WTC11 (cell line): ENCODE results near the gene UBAC2. TPM values are rescaled to one million over a fixed set of nuclear protein-coding genes. Genes with fewer than 3 reads are reported as not detected.

ENCODE experiments used
- ATAC-seq: fragments of 200-7000 bp; cut with Tn5 transposase; 2 replicates; pipeline ENCODE4 v1.10.0; 2021; ENCODE audit warnings: mild to moderate bottlenecking, moderate library complexity
- CTCF ChIA-PET: fragments of 300-600 bp; sonication (Branson Sonifier 250); formaldehyde crosslinking; loops from one replicate; lab custom pipeline; 2021; ENCODE audit warnings: antibody characterized with exemption; lab: Charles Lee
- POLR2A ChIA-PET: fragments of 350-600 bp; sonication (Branson Sonifier 250); formaldehyde crosslinking; loops from one replicate; lab custom pipeline; 2021; ENCODE audit warnings: antibody characterized with exemption; lab: Charles Lee
- DNase-seq: peaks from one replicate; pipeline ENCODE4 v3.0.0; 2021; ENCODE audit warnings: low spot score
- H3K27ac Mint-ChIP-seq: 2 replicates; pipeline ENCODE4 v1.8.0; 2021; ENCODE audit warnings: mixed read lengths
- H3K27me3 Mint-ChIP-seq: 2 replicates; pipeline ENCODE4 v1.8.0; 2021; ENCODE audit warnings: low read depth, mild to moderate bottlenecking, moderate library complexity, mixed read lengths
- H3K36me3 Mint-ChIP-seq: 2 replicates; pipeline ENCODE4 v1.8.0; 2021; ENCODE audit warnings: mixed read lengths
- H3K4me1 Mint-ChIP-seq: 2 replicates; pipeline ENCODE4 v1.8.0; 2022; ENCODE audit warnings: mixed read lengths
- H3K4me3 Mint-ChIP-seq: 2 replicates; pipeline ENCODE4 v1.8.0; 2021; ENCODE audit warnings: mild to moderate bottlenecking, moderate library complexity, mixed read lengths
- H3K9me3 Mint-ChIP-seq: 2 replicates; pipeline ENCODE4 v1.8.0; 2021; ENCODE audit warnings: mixed read lengths
- AR ChIP-seq: fragments of 250-450 bp; sonication (Bioruptor Pico); IDR thresholded peaks from 2 replicates; pipeline ENCODE4 v1.9.0; 2021; ENCODE audit warnings: mild to moderate bottlenecking
- CBFB ChIP-seq: sonication (generic); formaldehyde crosslinking; IDR thresholded peaks from 2 replicates; pipeline ENCODE4 v1.8.1; 2022; ENCODE audit warnings: mild to moderate bottlenecking, low read depth, missing genetic modification reagents
- FOXJ3 ChIP-seq: sonication (generic); formaldehyde crosslinking; IDR thresholded peaks from 2 replicates; pipeline ENCODE4 v1.9.0; 2021; ENCODE audit warnings: missing genetic modification reagents, mild to moderate bottlenecking, borderline replicate concordance
- NR1H2 ChIP-seq: sonication (generic); formaldehyde crosslinking; IDR thresholded peaks from 2 replicates; pipeline ENCODE4 v1.9.0; 2021; ENCODE audit warnings: mild to moderate bottlenecking, moderate library complexity, missing genetic modification reagents
- RELA ChIP-seq: sonication (generic); formaldehyde crosslinking; IDR thresholded peaks from 2 replicates; pipeline ENCODE4 v1.8.1; 2022; ENCODE audit warnings: missing genetic modification reagents, mild to moderate bottlenecking, borderline replicate concordance
- RORB ChIP-seq: fragments of 250-450 bp; sonication (Bioruptor Pico); IDR thresholded peaks from 2 replicates; pipeline ENCODE4 v1.9.0; 2021; ENCODE audit warnings: mild to moderate bottlenecking
- SOX15 ChIP-seq: fragments of 250-450 bp; sonication (Bioruptor Pico); IDR thresholded peaks from 2 replicates; pipeline ENCODE4 v1.9.0; 2021; ENCODE audit warnings: mild to moderate bottlenecking
- TEAD4 ChIP-seq: sonication (generic); formaldehyde crosslinking; IDR thresholded peaks from 2 replicates; pipeline ENCODE4 v1.8.0; 2022; ENCODE audit warnings: mild to moderate bottlenecking, missing genetic modification reagents
- TP53 ChIP-seq: sonication (generic); formaldehyde crosslinking; IDR thresholded peaks from 2 replicates; pipeline ENCODE4 v1.8.1; 2023; ENCODE audit warnings: mild to moderate bottlenecking, missing genetic modification reagents
- ZBTB43 ChIP-seq: sonication (generic); formaldehyde crosslinking; IDR thresholded peaks from 2 replicates; pipeline ENCODE4 v1.8.1; 2023; ENCODE audit warnings: mild to moderate bottlenecking, missing genetic modification reagents
- ZNF219 ChIP-seq: sonication (generic); formaldehyde crosslinking; IDR thresholded peaks from 2 replicates; pipeline ENCODE4 v1.8.0; 2023; ENCODE audit warnings: missing genetic modification reagents, mild to moderate bottlenecking, borderline replicate concordance
- ZNF281 ChIP-seq: sonication (generic); formaldehyde crosslinking; IDR thresholded peaks from 2 replicates; pipeline ENCODE4 v1.8.0; 2023; ENCODE audit warnings: mild to moderate bottlenecking, missing genetic modification reagents
- ZNF512 ChIP-seq: sonication (generic); formaldehyde crosslinking; IDR thresholded peaks from 2 replicates; pipeline ENCODE4 v1.8.1; 2022; ENCODE audit warnings: missing genetic modification reagents, borderline replicate concordance
- total RNA-seq: library from RNA; stranded (reverse); gene quantifications from 3 replicates; pipeline ENCODE4 v1.2.3, GENCODE V29; 2021
- TF ChIP-seq, protein P1 (sequence below): fragments of 250-450 bp; sonication (Bioruptor Pico); IDR thresholded peaks from 2 replicates; pipeline ENCODE4 v1.9.0; 2021; ENCODE audit warnings: moderate library complexity, mild to moderate bottlenecking, inconsistent platforms, borderline replicate concordance
- TF ChIP-seq, protein P2 (sequence below): sonication (generic); formaldehyde crosslinking; IDR thresholded peaks from 2 replicates; pipeline ENCODE4 v1.8.0; 2022; ENCODE audit warnings: mild to moderate bottlenecking, missing genetic modification reagents
- TF ChIP-seq, protein P3 (sequence below): fragments of 250-450 bp; sonication (Bioruptor Pico); IDR thresholded peaks from 2 replicates; pipeline ENCODE4 v2.1.2; 2022; ENCODE audit warnings: mild to moderate bottlenecking, moderate library complexity
- TF ChIP-seq, protein P4 (sequence below): sonication (generic); formaldehyde crosslinking; IDR thresholded peaks from 2 replicates; pipeline ENCODE4 v1.8.1; 2022; ENCODE audit warnings: mild to moderate bottlenecking, missing genetic modification reagents, moderate library complexity, borderline replicate concordance

UBAC2 gene
- total RNA-seq, 1 experiment from 2014 or later: 64.7 TPM

GRCh38 chr13:99395436-99395835 lies 194.8 kb downstream of the UBAC2 start:
- H3K4me1 Mint-ChIP-seq: peaks cover 6% of the 10 kb centered on the region; the same call in 1 of the 2 replicates
- no peak overlapping the region for H3K27ac Mint-ChIP-seq
- ATAC-seq (no peak), DNase-seq (no peak)
- ChIA-PET CTCF (interaction anchor here (0.9 to 1.2 kb wide), 2 partner anchors 39 to 129 kb away, joined by 3 read pairs; no protein-coding TSS in a partner anchor), POLR2A (no interaction called here)
- TF ChIP-seq TP53 (CRISPR knock-in tag): no peak
- no peak for TF ChIP-seq ZBTB43 (CRISPR knock-in tag)
- TF ChIP-seq, protein P1, sequence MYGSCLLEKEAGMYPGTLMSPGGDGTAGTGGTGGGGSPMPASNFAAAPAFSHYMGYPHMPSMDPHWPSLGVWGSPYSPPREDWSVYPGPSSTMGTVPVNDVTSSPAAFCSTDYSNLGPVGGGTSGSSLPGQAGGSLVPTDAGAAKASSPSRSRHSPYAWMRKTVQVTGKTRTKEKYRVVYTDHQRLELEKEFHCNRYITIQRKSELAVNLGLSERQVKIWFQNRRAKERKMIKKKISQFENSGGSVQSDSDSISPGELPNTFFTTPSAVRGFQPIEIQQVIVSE (CRISPR knock-in tag): no peak
- TF ChIP-seq ZNF219 (CRISPR knock-in tag): no peak
- TF ChIP-seq, protein P2, sequence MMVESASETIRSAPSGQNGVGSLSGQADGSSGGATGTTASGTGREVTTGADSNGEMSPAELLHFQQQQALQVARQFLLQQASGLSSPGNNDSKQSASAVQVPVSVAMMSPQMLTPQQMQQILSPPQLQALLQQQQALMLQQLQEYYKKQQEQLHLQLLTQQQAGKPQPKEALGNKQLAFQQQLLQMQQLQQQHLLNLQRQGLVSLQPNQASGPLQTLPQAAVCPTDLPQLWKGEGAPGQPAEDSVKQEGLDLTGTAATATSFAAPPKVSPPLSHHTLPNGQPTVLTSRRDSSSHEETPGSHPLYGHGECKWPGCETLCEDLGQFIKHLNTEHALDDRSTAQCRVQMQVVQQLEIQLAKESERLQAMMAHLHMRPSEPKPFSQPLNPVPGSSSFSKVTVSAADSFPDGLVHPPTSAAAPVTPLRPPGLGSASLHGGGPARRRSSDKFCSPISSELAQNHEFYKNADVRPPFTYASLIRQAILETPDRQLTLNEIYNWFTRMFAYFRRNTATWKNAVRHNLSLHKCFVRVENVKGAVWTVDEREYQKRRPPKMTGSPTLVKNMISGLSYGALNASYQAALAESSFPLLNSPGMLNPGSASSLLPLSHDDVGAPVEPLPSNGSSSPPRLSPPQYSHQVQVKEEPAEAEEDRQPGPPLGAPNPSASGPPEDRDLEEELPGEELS (CRISPR knock-in tag): no peak
- no peak for TF ChIP-seq SOX15 (CRISPR knock-in tag)
- TF ChIP-seq TEAD4 (CRISPR knock-in tag): no peak
- no peak for TF ChIP-seq CBFB (CRISPR knock-in tag)
- TF ChIP-seq FOXJ3 (CRISPR knock-in tag): no peak
- TF ChIP-seq, protein P3, sequence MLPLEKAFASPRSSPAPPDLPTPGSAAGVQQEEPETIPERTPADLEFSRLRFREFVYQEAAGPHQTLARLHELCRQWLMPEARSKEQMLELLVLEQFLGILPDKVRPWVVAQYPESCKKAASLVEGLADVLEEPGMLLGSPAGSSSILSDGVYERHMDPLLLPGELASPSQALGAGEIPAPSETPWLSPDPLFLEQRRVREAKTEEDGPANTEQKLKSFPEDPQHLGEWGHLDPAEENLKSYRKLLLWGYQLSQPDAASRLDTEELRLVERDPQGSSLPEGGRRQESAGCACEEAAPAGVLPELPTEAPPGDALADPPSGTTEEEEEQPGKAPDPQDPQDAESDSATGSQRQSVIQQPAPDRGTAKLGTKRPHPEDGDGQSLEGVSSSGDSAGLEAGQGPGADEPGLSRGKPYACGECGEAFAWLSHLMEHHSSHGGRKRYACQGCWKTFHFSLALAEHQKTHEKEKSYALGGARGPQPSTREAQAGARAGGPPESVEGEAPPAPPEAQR (CRISPR knock-in tag): no peak
- TF ChIP-seq ZNF512 (CRISPR knock-in tag): no peak
- TF ChIP-seq ZNF281: no peak
- TF ChIP-seq, protein P4, sequence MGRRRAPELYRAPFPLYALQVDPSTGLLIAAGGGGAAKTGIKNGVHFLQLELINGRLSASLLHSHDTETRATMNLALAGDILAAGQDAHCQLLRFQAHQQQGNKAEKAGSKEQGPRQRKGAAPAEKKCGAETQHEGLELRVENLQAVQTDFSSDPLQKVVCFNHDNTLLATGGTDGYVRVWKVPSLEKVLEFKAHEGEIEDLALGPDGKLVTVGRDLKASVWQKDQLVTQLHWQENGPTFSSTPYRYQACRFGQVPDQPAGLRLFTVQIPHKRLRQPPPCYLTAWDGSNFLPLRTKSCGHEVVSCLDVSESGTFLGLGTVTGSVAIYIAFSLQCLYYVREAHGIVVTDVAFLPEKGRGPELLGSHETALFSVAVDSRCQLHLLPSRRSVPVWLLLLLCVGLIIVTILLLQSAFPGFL (CRISPR knock-in tag): no peak
- TF ChIP-seq RORB (CRISPR knock-in tag): no peak
- no peak for TF ChIP-seq RELA (CRISPR knock-in tag)
- no peak for TF ChIP-seq NR1H2 (CRISPR knock-in tag)
- TF ChIP-seq AR (CRISPR knock-in tag): no peak
- H3K36me3 Mint-ChIP-seq: no peaks in the 10 kb centered on the region
- H3K9me3 Mint-ChIP-seq: no peaks in the 10 kb centered on the region
- no peaks in the 10 kb centered on the region; the same call in 1 of the 2 replicates for H3K27me3 Mint-ChIP-seq
- no peak overlapping the region for H3K4me3 Mint-ChIP-seq
